ENCODE results near the gene SLC13A3.

Gene SLC13A3

GRCh38 chr20:46605181-46605580 is 46.1 kb downstream of the SLC13A3 start:
- DNase-seq (ENCODE audit: low spot score) = no peak

DNA sequence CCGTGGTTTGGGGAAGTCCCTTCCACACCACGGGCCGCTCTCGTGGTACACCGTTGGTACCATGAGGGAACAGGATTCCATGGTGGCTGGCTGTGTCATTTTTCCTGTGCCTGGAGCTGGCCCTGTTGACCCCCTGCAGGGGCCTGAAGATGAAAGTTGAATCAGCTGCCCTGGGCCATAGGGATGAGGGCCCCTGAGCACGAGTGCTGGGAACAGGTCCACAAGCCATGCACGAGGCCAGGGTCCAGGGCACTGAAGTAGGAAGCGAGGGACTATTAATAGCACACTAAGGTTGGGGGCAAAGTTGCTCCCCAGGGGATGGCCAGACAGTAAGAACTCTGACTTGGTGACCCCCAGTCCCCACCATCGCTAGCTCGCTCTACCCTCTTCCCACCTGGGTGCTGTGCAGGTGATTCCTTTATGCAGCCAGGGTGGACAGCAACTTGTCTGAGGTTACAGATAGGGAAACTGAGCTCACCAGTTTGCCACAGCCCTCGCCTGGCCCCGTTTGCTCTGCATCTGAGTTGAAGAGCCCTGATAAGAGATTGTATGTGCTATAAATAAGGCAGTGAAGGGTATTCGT is 46.6 kb downstream of the SLC13A3 start:
- DNase-seq (ENCODE audit: low spot score) = no peak

DNA sequence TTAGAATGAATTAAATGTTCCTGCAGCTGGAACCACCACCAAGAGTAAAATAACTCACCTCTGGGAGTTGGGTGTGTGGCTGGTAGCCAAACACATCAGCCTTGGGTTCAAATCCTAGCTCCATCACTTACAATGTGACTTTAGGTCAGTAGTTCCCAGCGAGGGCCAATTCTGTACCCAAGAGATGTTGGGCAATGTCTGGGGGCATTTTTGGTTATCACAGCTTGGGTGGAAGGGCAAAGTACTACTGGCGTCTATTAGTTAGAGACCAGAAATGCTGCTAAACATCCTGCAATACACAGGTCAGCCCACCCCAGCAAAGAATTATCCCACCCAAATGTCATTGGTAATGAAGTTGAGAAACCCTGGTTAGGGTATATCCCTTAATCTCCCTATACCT is 48.8 kb downstream of the SLC13A3 start:
- no peak for DNase-seq (ENCODE audit: low spot score)

DNA sequence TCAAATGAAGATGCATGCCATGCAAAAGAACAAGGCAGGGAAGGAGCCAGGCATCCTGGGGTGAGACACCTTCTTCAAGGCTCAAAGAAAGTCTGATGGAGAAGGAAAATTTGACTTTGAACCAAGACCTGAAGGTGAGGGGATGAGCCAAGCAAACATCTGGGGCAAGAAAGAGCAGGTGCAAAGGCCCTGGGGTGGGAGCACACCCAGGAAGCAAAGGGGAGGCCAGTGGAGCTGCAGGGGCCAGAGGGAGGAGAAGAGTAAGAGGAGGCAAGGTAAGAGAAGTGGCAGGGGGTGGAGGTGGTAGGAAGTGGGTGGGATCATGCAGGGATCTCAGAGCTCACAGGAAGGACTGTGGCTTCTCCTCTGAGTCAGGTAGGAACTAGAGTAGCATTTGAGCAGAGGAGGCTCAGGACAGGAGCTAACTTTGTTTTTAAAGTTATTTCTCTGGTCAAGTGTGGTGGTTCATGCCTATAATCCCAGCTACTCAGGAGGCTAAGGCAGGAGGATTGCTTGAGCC is 49.6 kb downstream of the SLC13A3 start:
- no peak for DNase-seq (ENCODE audit: low spot score)

DNA sequence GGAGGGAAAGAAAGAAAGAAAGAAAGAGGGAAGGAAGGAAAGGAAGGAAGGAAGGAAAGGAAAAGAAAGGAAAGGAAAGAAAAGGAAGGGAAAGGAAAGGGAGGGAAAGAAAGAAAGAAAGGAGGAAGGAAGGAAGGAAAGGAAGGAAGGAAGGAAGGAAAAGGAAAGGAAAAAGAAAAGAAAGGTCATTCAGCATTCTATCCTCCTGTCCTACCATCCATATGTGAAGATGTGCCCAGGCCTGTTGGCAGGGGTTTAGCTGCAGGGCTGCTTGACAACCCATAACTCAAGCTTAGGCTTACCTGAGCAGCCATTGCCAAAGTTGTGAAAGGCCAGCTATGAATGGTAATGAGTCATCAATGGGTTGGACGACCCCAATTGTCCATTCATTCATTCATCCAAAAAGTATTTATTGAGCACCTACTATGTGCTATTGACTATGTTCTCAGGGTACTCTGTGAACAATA is 50.9 kb downstream of the SLC13A3 start:
- DNase-seq (ENCODE audit: low spot score) = no peak

DNA sequence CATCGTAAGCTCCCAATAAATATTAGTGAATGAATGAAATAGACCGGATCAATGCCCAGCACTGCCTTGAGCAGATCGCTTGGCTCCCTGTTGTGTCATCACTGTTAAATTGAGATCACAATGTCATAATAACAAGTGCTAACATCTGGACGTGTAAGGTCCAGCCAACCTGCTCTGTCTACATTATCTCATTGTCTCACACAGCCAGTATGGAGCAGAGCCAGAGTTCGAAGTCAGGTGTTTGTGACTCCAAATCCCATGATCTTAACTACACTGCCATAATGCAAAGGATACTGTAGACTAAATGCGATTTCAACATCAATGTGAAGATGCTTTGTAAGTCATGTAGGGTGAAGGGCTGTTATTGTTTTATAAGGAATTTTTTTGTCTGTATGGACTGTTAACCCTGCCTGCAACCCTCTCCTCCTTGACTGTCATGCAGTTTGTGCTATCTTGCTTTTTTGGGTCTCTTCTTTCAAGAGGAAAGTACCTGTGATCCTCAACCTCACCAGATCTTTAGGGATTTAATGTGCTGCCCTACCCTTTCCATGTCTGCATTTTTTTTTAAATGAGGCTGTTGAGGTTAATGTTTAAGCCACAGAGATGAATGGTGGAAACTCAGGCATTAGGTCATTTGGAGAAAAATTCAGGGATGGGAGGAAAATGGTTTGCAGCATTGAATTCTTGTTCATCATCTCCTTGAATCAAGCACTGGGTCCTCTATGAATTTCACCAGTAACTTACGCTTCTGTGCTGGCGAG is 51.9 kb downstream of the SLC13A3 start:
- DNase-seq (ENCODE audit: low spot score) = no peak

DNA sequence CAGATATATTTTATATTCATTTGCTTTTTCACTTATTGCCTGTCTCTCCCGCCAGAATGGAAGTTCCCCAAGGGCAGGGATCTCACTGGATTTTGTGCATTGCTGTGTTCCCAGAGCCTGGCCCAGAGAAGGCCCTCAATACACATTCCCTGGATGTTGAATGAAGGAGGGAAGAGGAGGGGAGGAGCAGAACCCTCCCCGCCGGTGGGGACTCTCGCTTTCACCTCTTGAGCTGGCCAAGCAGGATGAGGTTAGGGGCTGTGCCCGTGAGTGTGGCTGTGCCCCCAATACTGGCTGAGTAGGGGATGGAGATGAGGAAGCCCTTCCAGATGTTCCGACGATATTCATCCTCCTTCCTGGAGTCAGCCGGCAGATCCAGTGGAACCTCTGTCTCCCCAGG is 55.3 kb downstream of the SLC13A3 start:
- DNase-seq (ENCODE audit: low spot score) = no peak

DNA sequence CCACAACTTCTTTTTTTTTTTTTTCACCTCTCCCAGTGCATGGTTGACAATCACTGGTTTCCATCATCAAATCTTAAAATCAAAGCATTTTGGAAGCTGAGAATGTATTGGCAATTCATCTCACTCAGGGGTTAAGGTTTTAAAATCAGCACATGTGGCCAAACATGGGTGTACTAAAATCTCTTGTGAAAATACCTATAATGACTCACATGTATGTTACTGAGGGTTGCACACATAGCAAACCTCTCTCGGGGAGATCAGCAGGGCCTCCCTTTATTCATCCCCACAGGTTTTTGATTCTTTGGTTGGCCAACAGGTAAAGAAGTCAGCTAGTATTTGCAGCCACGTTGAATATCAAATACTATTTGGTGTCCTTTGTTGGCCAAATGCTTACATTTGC is 56.5 kb downstream of the SLC13A3 start:
- DNase-seq (ENCODE audit: low spot score) = no peak

DNA sequence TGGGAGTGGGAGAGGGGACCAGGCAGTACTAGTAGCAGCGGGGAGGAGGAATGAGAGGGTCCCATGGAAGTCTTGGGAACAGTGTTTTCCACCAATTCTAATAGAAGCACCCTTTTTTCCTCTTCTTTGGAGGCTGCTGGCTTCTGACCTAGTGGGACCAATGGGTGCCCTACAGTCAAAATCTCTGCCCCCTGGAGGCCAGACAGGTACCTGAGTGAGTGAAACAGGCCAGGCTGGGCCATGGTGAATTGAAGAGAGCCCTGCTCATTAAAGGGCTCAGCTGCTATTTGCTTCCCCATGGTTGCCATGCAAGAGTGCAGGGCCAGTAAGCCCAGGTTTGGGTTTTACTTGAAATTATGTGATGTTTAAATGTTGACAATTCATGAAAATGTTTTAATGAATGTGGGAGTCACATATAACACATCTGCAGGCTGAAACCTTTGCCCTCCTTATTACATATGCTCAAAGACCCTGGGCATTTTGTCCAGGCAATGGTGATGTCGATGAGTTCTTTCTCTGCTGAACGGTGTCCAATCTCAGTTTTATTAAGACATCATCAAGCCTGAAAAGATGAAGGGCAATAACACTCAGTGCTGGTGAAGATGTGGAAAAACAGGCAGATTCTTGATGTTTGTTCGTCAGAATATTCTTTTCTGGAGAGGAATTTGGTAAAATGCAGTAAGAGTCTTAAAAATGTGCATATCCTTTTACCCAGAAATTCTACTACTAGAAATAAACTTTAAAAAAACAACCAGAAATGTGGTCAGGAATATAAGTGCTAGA is 58.5 kb downstream of the SLC13A3 start:
- no peak for DNase-seq (ENCODE audit: low spot score)

GRCh38 chr20:46590443-46590842 is 60.8 kb downstream of the SLC13A3 start:
- no peak for DNase-seq (ENCODE audit: low spot score)

- DNase-seq (ENCODE audit: low spot score) = no peak
Measured at GRCh38 chr20:46588532-46589511, 62.4 kb downstream of the SLC13A3 start.

GRCh38 chr20:46587986-46588385 is 63.3 kb downstream of the SLC13A3 start:
- no peak for DNase-seq (ENCODE audit: low spot score)

DNA sequence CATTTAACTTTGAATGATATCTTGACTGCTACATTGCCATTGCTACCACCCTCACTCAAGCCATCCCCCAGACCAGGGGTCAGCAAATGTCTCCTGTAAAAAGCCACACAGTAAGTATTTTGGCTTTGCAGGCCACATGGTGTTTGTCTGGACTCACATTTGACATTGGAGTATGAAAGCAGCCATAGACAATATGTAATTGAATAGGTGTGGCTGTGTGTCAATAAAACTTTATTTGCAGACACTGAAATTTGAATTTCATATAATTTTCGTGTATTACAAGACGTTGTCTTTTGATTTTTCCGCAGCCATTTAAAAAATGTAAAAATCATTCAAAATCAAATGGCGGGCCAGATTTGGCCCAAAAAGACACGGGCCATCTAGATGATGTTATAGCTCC is 64.5 kb downstream of the SLC13A3 start:
- DNase-seq (ENCODE audit: low spot score) = no peak

DNA sequence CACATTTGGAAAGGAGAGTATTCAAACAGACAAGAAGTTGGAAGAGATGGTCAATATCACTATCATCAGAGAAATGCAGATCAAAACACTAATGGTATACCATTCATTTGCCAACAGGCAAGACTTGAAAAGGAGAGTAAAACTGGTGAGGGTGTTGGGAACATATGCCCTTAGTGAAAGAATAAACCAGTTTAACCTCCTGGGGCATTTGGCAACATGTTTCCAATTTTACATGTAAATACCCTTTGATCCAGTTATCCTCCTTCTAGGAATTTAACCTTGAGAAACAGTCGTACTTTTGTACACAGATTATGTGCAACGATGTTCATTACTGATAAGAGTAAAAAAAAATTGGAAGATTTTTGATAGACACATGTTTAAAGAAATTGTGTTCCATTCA is 66.8 kb downstream of the SLC13A3 start:
- DNase-seq (ENCODE audit: low spot score) = no peak

DNA sequence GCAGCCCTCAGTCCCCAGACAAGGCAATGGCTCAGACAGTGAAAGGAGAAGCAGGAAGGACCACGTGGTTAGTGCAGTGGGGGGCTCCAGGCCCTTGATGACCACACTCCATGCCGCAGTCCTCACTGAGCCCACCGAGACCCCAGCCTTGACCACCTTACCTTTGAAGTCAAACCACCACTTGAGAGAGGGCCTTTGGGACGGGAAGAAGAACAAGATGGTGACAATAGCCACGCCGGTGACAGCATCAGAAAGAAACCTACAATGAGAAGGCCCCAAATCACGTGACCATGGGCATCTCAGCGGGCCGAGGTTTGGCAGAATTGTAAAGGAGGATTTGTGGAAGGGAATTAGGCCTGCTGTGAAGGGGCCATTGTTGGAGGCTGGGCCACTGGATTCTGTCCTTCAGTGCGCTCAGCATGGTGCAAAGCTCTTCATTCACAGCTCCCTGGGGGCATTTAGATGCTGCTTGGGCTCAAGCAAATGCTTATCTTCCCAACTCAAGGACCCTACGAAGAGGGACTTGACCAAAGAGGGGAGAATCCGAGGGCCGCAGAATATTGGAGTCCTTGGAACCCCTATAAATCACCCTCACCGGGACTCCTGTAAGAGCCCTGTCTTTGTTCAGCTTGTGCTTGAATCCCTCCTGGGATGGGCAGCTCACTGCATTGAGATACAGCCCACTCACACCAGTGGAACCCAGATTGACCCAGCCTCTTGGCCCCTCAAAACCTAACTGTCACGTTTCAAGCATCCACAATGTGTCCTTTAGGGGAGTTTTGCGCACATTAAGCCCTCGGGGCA is 67.6 kb downstream of the SLC13A3 start:
- DNase-seq (ENCODE audit: low spot score) = no peak

DNA sequence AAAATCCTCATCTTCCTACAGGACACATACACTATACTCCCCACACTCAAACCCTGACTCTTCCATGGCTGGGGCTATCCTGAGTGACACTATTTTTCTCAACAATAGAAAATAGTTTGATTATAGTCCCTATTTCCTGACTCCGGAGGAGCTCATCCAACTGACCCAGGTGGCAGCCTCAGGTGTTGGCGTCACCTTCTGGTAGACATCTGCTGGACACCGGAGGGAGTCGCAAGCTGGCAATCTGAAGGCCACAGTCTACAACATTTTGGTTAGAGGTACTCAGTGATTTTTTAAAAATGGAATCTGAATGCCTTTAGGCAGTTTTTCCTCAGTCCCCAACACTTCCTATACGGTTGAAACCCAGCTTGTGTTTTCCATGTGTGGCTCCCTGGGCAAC is 68.6 kb downstream of the SLC13A3 start:
- DNase-seq (ENCODE audit: low spot score) = no peak

DNA sequence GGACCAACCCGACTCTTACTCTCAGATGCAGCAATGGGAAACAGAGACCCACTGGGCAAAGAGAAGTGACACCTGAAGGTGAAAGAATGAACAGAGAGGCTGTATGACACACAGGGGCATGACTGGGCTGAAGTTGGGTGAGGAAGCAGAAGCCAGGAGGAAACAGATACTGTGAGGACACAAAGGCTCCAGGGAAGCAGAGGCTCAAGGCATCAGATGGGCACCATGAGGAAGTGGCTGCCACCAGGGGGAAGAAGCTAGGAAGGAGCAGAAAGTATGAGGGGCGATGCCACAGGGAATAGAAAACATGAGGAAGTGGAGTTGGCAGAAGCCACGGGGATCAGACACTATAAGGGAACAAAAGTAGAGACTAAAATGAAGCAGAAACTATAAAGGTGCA is 69.9 kb downstream of the SLC13A3 start:
- no peak for DNase-seq (ENCODE audit: low spot score)

DNA sequence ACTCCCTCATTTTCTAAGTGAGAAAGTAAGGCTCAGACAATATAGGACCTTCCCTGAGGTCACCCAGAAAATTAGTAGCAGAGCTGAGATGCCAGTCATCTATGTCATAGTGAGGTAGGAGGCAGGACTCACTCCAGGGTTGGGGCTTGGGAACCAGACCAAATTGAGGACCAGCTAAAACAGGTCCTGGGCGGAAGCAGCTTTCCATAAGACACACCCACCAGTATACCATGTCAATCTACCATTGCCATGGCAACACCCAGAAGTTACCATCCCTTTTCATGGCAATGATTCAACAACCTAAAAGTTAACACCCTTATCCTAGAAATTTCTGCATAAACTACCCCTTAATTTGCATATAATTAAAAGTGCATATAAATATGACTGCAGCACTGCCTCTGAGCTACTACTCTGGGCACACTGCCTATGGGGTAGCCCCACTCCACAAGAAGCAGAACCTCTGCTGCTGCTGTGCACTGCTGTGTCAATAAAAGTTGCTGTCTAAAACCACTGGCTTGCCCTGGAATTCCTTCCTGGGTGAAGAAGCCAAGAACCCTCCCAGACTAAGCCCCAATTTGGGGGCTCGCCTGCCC is 70.5 kb downstream of the SLC13A3 start:
- no peak for DNase-seq (ENCODE audit: low spot score)

- DNase-seq (ENCODE audit: low spot score) = no peak
Measured at GRCh38 chr20:46578745-46579144, 72.5 kb downstream of the SLC13A3 start.

- no peak for DNase-seq (ENCODE audit: low spot score)
Measured at GRCh38 chr20:46576774-46577395, 74.4 kb downstream of the SLC13A3 start.
